PC-9 (cell line): ENCODE data around the gene TBX3. TPM values are rescaled to one million over a fixed set of nuclear protein-coding genes. Genes with fewer than 3 reads are reported as not detected.

Source experiments
- BruUV-seq: library from RNA; stranded (reverse); fragments of 400-500 nt; replicated peaks from 2 replicates; lab custom pipeline; 2021; lab: Mats Ljungman, UMichigan
- CTCF ChIA-PET: fragments of 300-600 bp; sonication (Branson Sonifier 250); formaldehyde crosslinking; loops from one replicate; lab custom pipeline; 2022; ENCODE audit warnings: antibody characterized with exemption; lab: Charles Lee
- POLR2A ChIA-PET: fragments of 300-600 bp; sonication (Branson Sonifier 250); formaldehyde crosslinking; loops from one replicate; lab custom pipeline; 2022; ENCODE audit warnings: antibody characterized with exemption; ENCODE audit not compliant: unreplicated experiment; lab: Charles Lee
- DNase-seq, 2 experiments: peaks; one replicate each; pipeline versions ENCODE4 v3.0.0 to v3.0.0-alpha.2; 2015 to 2022; ENCODE audit warnings: mixed read lengths in 1 of 2
- H2AFZ ChIP-seq: fragments of 200-600 bp; sonication (generic); 2 replicates; pipeline ENCODE4 v1.8.1; 2017; ENCODE audit warnings: antibody characterized with exemption
- H3F3A ChIP-seq: fragments of 200-600 bp; sonication (generic); 2 replicates; pipeline ENCODE4 v1.8.1; 2017; ENCODE audit warnings: antibody characterized with exemption, mild to moderate bottlenecking, low read depth; ENCODE audit not compliant: insufficient read depth
- H3K27ac ChIP-seq: fragments of 200-600 bp; sonication (generic); 2 replicates; pipeline ENCODE4 v1.6.1; 2016; ENCODE audit warnings: mixed run types
- H3K27me3 ChIP-seq: fragments of 200-600 bp; sonication (generic); 2 replicates; pipeline ENCODE4 v1.6.1; 2016; ENCODE audit warnings: low read depth, mixed run types; ENCODE audit not compliant: insufficient read depth
- H3K36me3 ChIP-seq: fragments of 200-600 bp; sonication (generic); 2 replicates; pipeline ENCODE4 v1.6.1; 2016; ENCODE audit warnings: low read depth, mixed run types
- H3K4me1 ChIP-seq: fragments of 200-600 bp; sonication (generic); replicated peaks from 2 replicates; pipeline ENCODE4 v1.6.1; 2016; ENCODE audit warnings: mixed run types; ENCODE audit not compliant: insufficient read depth
- H3K4me2 ChIP-seq: fragments of 200-600 bp; sonication (generic); 2 replicates; pipeline ENCODE4 v1.6.1; 2017; ENCODE audit warnings: mixed run types
- H3K4me3 ChIP-seq: fragments of 200-600 bp; sonication (generic); 2 replicates; pipeline ENCODE4 v1.6.1; 2016; ENCODE audit warnings: mixed run types
- H3K79me2 ChIP-seq: fragments of 200-600 bp; sonication (generic); 2 replicates; pipeline ENCODE4 v1.6.1; 2017; ENCODE audit warnings: low read depth, mixed run types
- H3K9me2 ChIP-seq: fragments of 200-600 bp; sonication (generic); 2 replicates; pipeline ENCODE4 v1.8.1; 2017; ENCODE audit warnings: mild to moderate bottlenecking; ENCODE audit not compliant: insufficient read depth
- H3K9me3 ChIP-seq: fragments of 200-600 bp; sonication (generic); 2 replicates; pipeline ENCODE4 v1.8.1; 2016; ENCODE audit warnings: low read depth; ENCODE audit not compliant: insufficient read depth
- H4K20me1 ChIP-seq: fragments of 200-600 bp; sonication (generic); 2 replicates; pipeline ENCODE4 v1.8.1; 2017; ENCODE audit not compliant: insufficient read depth
- CTCF ChIP-seq: fragments of 200-600 bp; sonication (generic); conservative IDR thresholded peaks from 2 replicates; pipeline ENCODE4 v1.6.1; 2017; ENCODE audit warnings: mixed run types, antibody characterized with exemption, mild to moderate bottlenecking, moderate library complexity
- EZH2 ChIP-seq: fragments of 200-600 bp; sonication (generic); IDR thresholded peaks from 2 replicates; pipeline ENCODE4 v1.8.0; 2017; ENCODE audit warnings: antibody characterized with exemption, low read depth
- intact Hi-C: fragments of 100-400 bp; cut with micrococcal nuclease; formaldehyde crosslinking; loops from one replicate; pipeline ENCODE4 v1.10.0; 2022; ENCODE audit not compliant: unreplicated experiment
- total RNA-seq: library from RNA; stranded (reverse); gene quantifications from 2 replicates; pipeline ENCODE4 v1.2.3, GENCODE V29; 2021

Gene TBX3
- total RNA-seq, 1 experiment from 2014 or later, result not detected

DNA sequence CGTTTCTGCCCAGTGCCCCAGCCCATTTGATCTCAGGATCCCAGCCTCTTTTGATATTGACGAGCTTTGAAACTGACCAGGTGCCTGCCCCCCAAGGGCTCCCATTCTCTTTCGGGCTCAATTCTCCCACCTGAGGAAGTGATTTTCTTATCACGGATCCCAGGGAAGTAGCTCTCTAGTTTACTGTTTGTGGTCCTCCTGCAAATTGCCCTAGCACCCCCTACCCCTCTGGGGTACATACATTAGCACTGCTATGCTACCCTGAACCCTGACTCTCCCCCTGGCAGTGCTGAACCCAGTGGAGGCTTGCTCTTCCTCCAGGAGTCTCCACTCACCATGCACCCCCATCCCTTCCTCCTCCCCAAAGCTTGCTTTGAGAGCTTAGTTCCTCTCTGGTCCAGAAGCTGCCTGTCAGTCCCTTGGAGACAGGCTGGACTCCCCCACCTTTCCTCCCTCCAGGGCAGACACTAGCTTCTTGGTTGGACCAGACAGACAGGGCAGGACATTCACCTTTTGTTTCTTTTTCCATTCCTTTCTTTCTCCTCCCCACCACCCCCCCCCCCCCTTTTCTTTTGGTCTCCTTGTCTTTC is 4.4 kb upstream of the TBX3 start:
- no peak overlapping the region for H2AFZ ChIP-seq
- no peaks in the 10 kb centered on the region for H3K4me1 ChIP-seq
- ChIA-PET POLR2A (no interaction called here), CTCF (no interaction called here)
- peaks cover 88% of the 10 kb centered on the region for H3K27me3 ChIP-seq
- H3K27ac ChIP-seq, result no peak overlapping the region
- no peaks in the 10 kb centered on the region for H3K9me3 ChIP-seq
- no peak overlapping the region for H3K4me2 ChIP-seq
- TF ChIP-seq CTCF (no peak), EZH2 (no peak)
- BruUV-seq, result no TSS peak
- H3F3A ChIP-seq, result no peaks in the 10 kb centered on the region
- no peak for DNase-seq
- H3K79me2 ChIP-seq, result no peaks in the 10 kb centered on the region
- H3K9me2 ChIP-seq, result no peaks in the 10 kb centered on the region
- H3K36me3 ChIP-seq, result no peaks in the 10 kb centered on the region
- intact Hi-C loops, result no loop called here
- H4K20me1 ChIP-seq, result no peaks in the 10 kb centered on the region
- H3K4me3 ChIP-seq, result no peak overlapping the region

DNA sequence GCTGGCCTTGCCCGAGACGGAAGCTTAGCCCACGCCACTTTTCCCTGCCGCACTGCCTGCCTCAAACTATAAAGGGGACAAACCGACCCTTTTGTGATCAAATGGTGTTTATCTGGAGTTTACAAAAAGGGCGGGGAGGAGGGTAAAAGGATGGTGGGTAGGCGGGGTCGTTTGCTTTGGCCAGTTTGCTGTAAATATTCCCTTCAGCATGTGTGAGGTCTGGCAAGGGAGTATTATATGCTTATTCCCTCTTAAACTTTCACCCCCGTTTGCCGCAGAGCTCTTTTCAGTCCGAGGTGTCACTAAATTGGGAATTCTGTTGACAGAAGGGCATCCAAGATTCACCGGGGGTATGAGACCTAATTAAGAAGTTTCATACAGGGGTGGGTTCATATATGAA is 3.8 kb upstream of the TBX3 start:
- Histone ChIP-seq H3K36me3 (no peaks in the 10 kb centered on the region), H3K27ac (no peak overlapping the region), H3K4me1 (no peaks in the 10 kb centered on the region), H3K9me2 (no peaks in the 10 kb centered on the region), H2AFZ (no peak overlapping the region), H3K79me2 (no peaks in the 10 kb centered on the region), H3K4me2 (no peak overlapping the region), H3K4me3 (no peak overlapping the region), H3F3A (no peaks in the 10 kb centered on the region), H3K9me3 (no peaks in the 10 kb centered on the region), H3K27me3 (peaks cover 88% of the 10 kb centered on the region), H4K20me1 (no peaks in the 10 kb centered on the region)
- TF ChIP-seq EZH2 (no peak), CTCF (no peak)
- BruUV-seq, result no TSS peak
- intact Hi-C loops, result no loop called here
- CTCF ChIA-PET, result no interaction called here
- DNase-seq, result no peak
- POLR2A ChIA-PET, result no interaction called here

DNA sequence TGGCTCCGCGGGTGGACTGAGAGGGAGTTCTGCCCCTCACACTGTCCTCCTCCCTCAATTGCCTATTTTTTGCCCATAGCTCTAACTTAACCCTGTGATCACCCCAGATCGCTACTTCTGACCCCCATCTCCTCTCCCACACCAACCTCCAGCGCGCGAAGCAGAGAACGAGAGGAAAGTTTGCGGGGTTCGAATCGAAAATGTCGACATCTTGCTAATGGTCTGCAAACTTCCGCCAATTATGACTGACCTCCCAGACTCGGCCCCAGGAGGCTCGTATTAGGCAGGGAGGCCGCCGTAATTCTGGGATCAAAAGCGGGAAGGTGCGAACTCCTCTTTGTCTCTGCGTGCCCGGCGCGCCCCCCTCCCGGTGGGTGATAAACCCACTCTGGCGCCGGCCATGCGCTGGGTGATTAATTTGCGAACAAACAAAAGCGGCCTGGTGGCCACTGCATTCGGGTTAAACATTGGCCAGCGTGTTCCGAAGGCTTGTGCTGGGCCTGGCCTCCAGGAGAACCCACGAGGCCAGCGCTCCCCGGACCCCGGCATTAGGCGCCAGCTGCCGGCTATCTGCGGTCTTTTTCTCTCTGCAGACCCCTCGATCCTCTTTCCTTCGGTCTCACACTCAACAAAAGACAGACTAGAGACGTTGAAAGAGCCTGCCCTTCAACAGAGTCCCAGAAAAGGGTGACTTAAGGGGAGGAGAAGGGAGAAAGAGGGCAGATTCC is 3.0 kb upstream of the TBX3 start:
- Histone ChIP-seq H3K27me3 (peaks cover 88% of the 10 kb centered on the region), H3K9me2 (no peaks in the 10 kb centered on the region), H3K36me3 (no peaks in the 10 kb centered on the region), H3K9me3 (no peaks in the 10 kb centered on the region), H3K4me1 (no peaks in the 10 kb centered on the region), H3F3A (no peaks in the 10 kb centered on the region), H2AFZ (no peak overlapping the region), H3K4me2 (no peak overlapping the region), H3K79me2 (no peaks in the 10 kb centered on the region), H4K20me1 (no peaks in the 10 kb centered on the region), H3K4me3 (no peak overlapping the region), H3K27ac (no peak overlapping the region)
- intact Hi-C loops, result no loop called here
- no TSS peak for BruUV-seq
- ChIA-PET CTCF (no interaction called here), POLR2A (no interaction called here)
- TF ChIP-seq EZH2 (no peak), CTCF (no peak)
- DNase-seq, result no peak
